Right lobe of liver (tissue), 4 donors: Measurements from ENCODE around the gene MED8.

Source experiments
- POLR2A ChIP-seq: fragments of 450-650 bp; IDR thresholded peaks from one replicate; pipeline ENCODE4 v1.6.1; 2017; ENCODE audit warnings: antibody characterized with exemption, mild to moderate bottlenecking
- TF ChIP-seq, protein P1 (sequence below), 4 donors: fragments of 200-600 bp in 3 of 4; fragments of 450-650 bp in 1 of 4; IDR thresholded peaks; one replicate each; pipeline versions ENCODE4 v1.5.1 to v1.8.0; 2016 to 2022; ENCODE audit warnings: antibody characterized with exemption in 4 of 4, mild to moderate bottlenecking in 2 of 4
- donor health status: DM: no; HTN: no; CAD: no.
- donor health status: DM: no; HTN: no; CAD: no.
- donor health status: DM: no; HTN: yes; CAD: no.

DNA sequence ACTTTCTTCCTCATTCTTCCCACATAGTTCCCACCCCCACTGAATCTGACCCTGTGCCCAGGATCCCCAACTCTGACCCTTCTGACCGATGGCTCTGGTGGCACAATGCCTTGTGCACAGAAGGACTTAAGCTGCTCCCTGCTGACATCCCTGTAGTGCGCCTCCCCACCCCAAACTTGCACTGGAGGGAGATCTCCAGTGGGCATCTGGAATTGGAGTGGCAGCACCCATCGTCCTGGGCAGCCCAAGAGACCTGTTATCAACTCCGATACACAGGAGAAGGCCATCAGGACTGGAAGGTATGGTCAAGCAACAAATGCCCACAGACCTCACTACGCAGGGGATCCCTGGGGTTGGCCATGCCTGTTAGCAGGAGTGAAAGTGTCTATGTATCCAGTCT, 43.0 kb downstream of the MED8 start:
- no peak for TF ChIP-seq POLR2A
- TF ChIP-seq, protein P1, sequence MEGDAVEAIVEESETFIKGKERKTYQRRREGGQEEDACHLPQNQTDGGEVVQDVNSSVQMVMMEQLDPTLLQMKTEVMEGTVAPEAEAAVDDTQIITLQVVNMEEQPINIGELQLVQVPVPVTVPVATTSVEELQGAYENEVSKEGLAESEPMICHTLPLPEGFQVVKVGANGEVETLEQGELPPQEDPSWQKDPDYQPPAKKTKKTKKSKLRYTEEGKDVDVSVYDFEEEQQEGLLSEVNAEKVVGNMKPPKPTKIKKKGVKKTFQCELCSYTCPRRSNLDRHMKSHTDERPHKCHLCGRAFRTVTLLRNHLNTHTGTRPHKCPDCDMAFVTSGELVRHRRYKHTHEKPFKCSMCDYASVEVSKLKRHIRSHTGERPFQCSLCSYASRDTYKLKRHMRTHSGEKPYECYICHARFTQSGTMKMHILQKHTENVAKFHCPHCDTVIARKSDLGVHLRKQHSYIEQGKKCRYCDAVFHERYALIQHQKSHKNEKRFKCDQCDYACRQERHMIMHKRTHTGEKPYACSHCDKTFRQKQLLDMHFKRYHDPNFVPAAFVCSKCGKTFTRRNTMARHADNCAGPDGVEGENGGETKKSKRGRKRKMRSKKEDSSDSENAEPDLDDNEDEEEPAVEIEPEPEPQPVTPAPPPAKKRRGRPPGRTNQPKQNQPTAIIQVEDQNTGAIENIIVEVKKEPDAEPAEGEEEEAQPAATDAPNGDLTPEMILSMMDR (IDR thresholded peaks at IDR 0.05): no peak
